Measurements from ENCODE around the gene RAI1. TPM values are rescaled to one million over a fixed set of nuclear protein-coding genes. Genes with fewer than 3 reads are reported as not detected.

Gene RAI1
- total and polyA plus RNA-seq, 2 of the 8 experiments (the other 6 are each of a cell fraction or from before 2014, with no cell fraction given) = 0.39 to 1.2 TPM

DNA sequence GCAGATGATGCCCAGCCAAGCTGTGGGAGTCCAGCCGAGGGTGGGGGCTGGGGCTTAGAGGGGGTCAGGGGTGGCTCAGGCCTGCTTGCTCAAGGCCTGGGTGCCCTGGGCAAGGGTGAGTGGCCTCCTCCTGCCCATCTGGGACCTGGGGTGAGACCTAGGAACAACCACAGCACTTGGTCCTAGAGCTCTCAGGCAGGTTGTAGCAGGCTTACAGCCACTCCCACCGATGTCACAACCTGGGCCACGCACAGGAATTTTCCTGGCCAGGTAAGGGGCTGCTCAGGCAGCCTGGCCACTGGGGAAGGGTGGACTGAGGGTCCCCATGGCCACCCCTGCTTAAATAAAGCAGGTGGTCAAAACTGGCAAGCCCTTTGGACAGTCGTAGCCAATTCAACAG, 161.8 kb downstream of the RAI1 start:
- no peak for FAIRE-seq
- 0 out of 2 replicates have a peak overlapping the region, but pooled peaks have one; percentile 17 for H2BK12ac ChIP-seq (ENCODE audit: low read depth, low read length)
- H3K4ac ChIP-seq (replicated peaks; ENCODE audit: insufficient read length, low read depth, low read length) = no peak overlapping the region
- no peak overlapping the region for H3K4me2 ChIP-seq (ENCODE audit: insufficient read depth in 1 of 2, low read depth in 2 of 2, low read length in 2 of 2)
- H3K18ac ChIP-seq (ENCODE audit: extremely low read depth, low read length) = no peak overlapping the region
- H3K56ac ChIP-seq (replicated peaks; ENCODE audit: insufficient read length, low read depth, low read length) = no peak overlapping the region
- no peak overlapping the region for H2AFZ ChIP-seq (ENCODE audit: low read length)
- TF ChIP-seq SP1 (IDR thresholded peaks at IDR 0.05; ENCODE audit: low read depth, low read length) (no peak), KDM5A (IDR thresholded peaks at IDR 0.05; ENCODE audit: low read length) (no peak), KDM4A (IDR thresholded peaks at IDR 0.05; ENCODE audit: low read depth, low read length, severe bottlenecking) (no peak)
- peaks cover 0 to 1% of the 10 kb centered on the region in 2 experiments for H4K20me1 ChIP-seq (replicated peaks in 1 of 2; ENCODE audit: control insufficient read depth in 1 of 2, insufficient read depth in 2 of 2, low read length in 2 of 2)
- ChIA-PET CTCF (ENCODE audit: partially characterized antibody) (interaction anchor here (1.5 to 3.5 kb wide), 4 partner anchors 16 to 65 kb away, joined by 3 to 21 read pairs (median 9); no protein-coding TSS in a partner anchor), POLR2A (ENCODE audit: partially characterized antibody) (interaction anchor here (1.5 to 8.8 kb wide), 3 partner anchors 14 to 31 kb away, joined by 4 to 122 read pairs (median 44); no protein-coding TSS in a partner anchor)
- no peak overlapping the region for H2BK15ac ChIP-seq (ENCODE audit: low read length)
- peak overlapping the region; percentile 35; the same call in 1 of the 2 replicates for H2BK5ac ChIP-seq (ENCODE audit: low read depth, low read length)
- no peak overlapping the region for H3K4me3 ChIP-seq (ENCODE audit: extremely low read depth in 1 of 4, insufficient read depth in 2 of 4, low read depth in 3 of 4, low read length in 4 of 4)
- H3K79me2 ChIP-seq (ENCODE audit: control insufficient read depth in 1 of 2, insufficient read depth in 2 of 2, low read length in 2 of 2) = no peaks in the 10 kb centered on the region
- H2AK5ac ChIP-seq (ENCODE audit: low read depth, low read length) = no peak overlapping the region
- H3K9me3 ChIP-seq (ENCODE audit: insufficient read depth in 2 of 2, low read depth in 1 of 2, low read length in 1 of 2) = no peaks in the 10 kb centered on the region
- H3K27ac ChIP-seq (ENCODE audit: low read depth, low read length) = no peak overlapping the region
- no peak overlapping the region for H2BK20ac ChIP-seq (ENCODE audit: low read length)
- H3K14ac ChIP-seq (ENCODE audit: insufficient read length) = no peak overlapping the region
- no peak overlapping the region for H4K5ac ChIP-seq (ENCODE audit: insufficient read length, low read depth, low read length)
- no peaks in the 10 kb centered on the region for H3K79me1 ChIP-seq (ENCODE audit: low read depth, low read length)
- H3K36me3 ChIP-seq (ENCODE audit: control insufficient read depth in 2 of 4, insufficient read depth in 4 of 4, low read length in 3 of 4) = no peaks in the 10 kb centered on the region
- DNase-seq (ENCODE audit: low read depth in 1 of 2, low spot score in 2 of 2) = no peak
- no peaks in the 10 kb centered on the region; a peak in 1 of 7 replicates for H3K27me3 ChIP-seq (replicated peaks in 1 of 4; ENCODE audit: control insufficient read depth in 3 of 4, extremely low read depth in 1 of 4, insufficient read depth in 3 of 4, low read length in 3 of 4)
- WGBS, 2 experiments (ENCODE audit: extremely low coverage in 1 of 2, insufficient coverage in 1 of 2, insufficient read length in 1 of 2, insufficient replicate concordance in 2 of 2, low coverage in 1 of 2, low lambda C conversion rate in 2 of 2, missing lambda C conversion rate in 1 of 2) = 93% methylated on average over 4 of the region's 4 CpGs; no CpG with 5 or more reads in 1 of the 2 experiments
- H4K8ac ChIP-seq (ENCODE audit: extremely low read depth, insufficient read depth, low read length) = no peak overlapping the region
- peaks cover 9% of the 10 kb centered on the region for H3K23me2 ChIP-seq (ENCODE audit: low read depth, low read length)
- no peak overlapping the region for H3K23ac ChIP-seq (ENCODE audit: insufficient read length)
- no peak overlapping the region for H2BK120ac ChIP-seq (replicated peaks; ENCODE audit: low read depth, low read length)
- no peak overlapping the region for H4K91ac ChIP-seq (replicated peaks; ENCODE audit: insufficient read length, low read length)
- peaks cover 11 to 39% (median 30%) of the 10 kb centered on the region in 4 experiments for H3K4me1 ChIP-seq (replicated peaks in 1 of 4; ENCODE audit: control insufficient read depth in 3 of 4, insufficient read depth in 4 of 4, low read length in 3 of 4)
- H3K9ac ChIP-seq (replicated peaks in 1 of 4; ENCODE audit: extremely low read depth in 1 of 4, low read depth in 3 of 4, low read length in 3 of 4) = no peak overlapping the region

Measured in H1 (cell line).